GM19035 (cell line): Measurements from ENCODE around the gene DCAF15.

ENCODE experiments used
- ATAC-seq: cut with Tn5 transposase; IDR thresholded peaks from one replicate; pipeline ENCODE4 v1.9.1; 2021; ENCODE audit not compliant: unreplicated experiment

DCAF15 gene

GRCh38 chr19:13974073-13974472 lies 21.8 kb downstream of the DCAF15 start:
- ATAC-seq: no peak

- no peak for ATAC-seq
Measured at GRCh38 chr19:13975870-13976269, 23.6 kb downstream of the DCAF15 start.

GRCh38 chr19:13976446-13976845 lies 24.1 kb downstream of the DCAF15 start:
- ATAC-seq: no peak

- ATAC-seq: no peak
Measured at GRCh38 chr19:13977803-13978202, 25.5 kb downstream of the DCAF15 start.

GRCh38 chr19:13978351-13979243 lies 26.3 kb downstream of the DCAF15 start:
- ATAC-seq: no peak

- no peak for ATAC-seq
Measured at GRCh38 chr19:13979244-13979615, 26.9 kb downstream of the DCAF15 start.

- no peak for ATAC-seq
Measured at GRCh38 chr19:13979686-13980085, 27.4 kb downstream of the DCAF15 start.

GRCh38 chr19:13980340-13980739 lies 28.0 kb downstream of the DCAF15 start:
- ATAC-seq: no peak

- ATAC-seq: no peak
Measured at GRCh38 chr19:13981021-13981420, 28.7 kb downstream of the DCAF15 start.

- ATAC-seq: no peak
Measured at GRCh38 chr19:13981467-13981866, 29.2 kb downstream of the DCAF15 start.

GRCh38 chr19:13981988-13982501 lies 29.7 kb downstream of the DCAF15 start:
- ATAC-seq: no peak

GRCh38 chr19:13982773-13983172 lies 30.5 kb downstream of the DCAF15 start:
- ATAC-seq: no peak

GRCh38 chr19:13983213-13983889 lies 31.0 kb downstream of the DCAF15 start:
- ATAC-seq: no peak

GRCh38 chr19:13984186-13984585 lies 31.9 kb downstream of the DCAF15 start:
- no peak for ATAC-seq

- no peak for ATAC-seq
Measured at GRCh38 chr19:13984875-13985741, 32.8 kb downstream of the DCAF15 start.

- ATAC-seq: peak; percentile 16
Measured at GRCh38 chr19:13985771-13986347, 33.5 kb downstream of the DCAF15 start.

- peak; percentile 81 for ATAC-seq
Measured at GRCh38 chr19:13986348-13986904, 34.1 kb downstream of the DCAF15 start.

GRCh38 chr19:13987101-13987890 lies 35.0 kb downstream of the DCAF15 start:
- ATAC-seq: no peak

GRCh38 chr19:13989487-13989886 lies 37.2 kb downstream of the DCAF15 start:
- ATAC-seq: no peak

- no peak for ATAC-seq
Measured at GRCh38 chr19:13990085-13990484, 37.8 kb downstream of the DCAF15 start.
